Transverse colon (tissue), 3 donors: Measurements from ENCODE around the gene CLEC18C.
"Not testable (repeated sequence)": the region's sequence is repeated elsewhere in the genome, so short reads cannot be mapped to it uniquely, and the experiment has no call there.

ENCODE experiments used
- CTCF ChIP-seq, 5 experiments: fragments of 200-600 bp in 3 of 5; fragments of 450-650 bp in 2 of 5; sonication (generic) in 3 of 5; IDR thresholded peaks; 1 replicate in 2 of 5; 2 replicates in 3 of 5; pipeline ENCODE4 v1.5.1; 2016 to 2017; ENCODE audit warnings: antibody characterized with exemption in 5 of 5, inconsistent platforms in 3 of 5, mild to moderate bottlenecking in 2 of 5, moderate library complexity in 1 of 5
- EP300 ChIP-seq: sonication (generic); formaldehyde crosslinking; IDR thresholded peaks from one replicate; pipeline ENCODE4 v1.6.1; 2017; ENCODE audit warnings: antibody characterized with exemption, low read depth
- POLR2A ChIP-seq: fragments of 450-650 bp; IDR thresholded peaks from one replicate; pipeline ENCODE4 v1.6.1; 2016; ENCODE audit warnings: antibody characterized with exemption, mild to moderate bottlenecking, moderate library complexity

- not testable (repeated sequence) for TF ChIP-seq CTCF (IDR thresholded peaks at IDR 0.05); EP300; POLR2A
These were observed 49.6 kb downstream of the CLEC18C start for GRCh38 chr16:70223216-70223615.
